Tibial nerve (tissue), 4 donors: ENCODE data around the gene TMPRSS11D. TPM values are rescaled to one million over a fixed set of nuclear protein-coding genes. Genes with fewer than 3 reads are reported as not detected.

ENCODE experiments used
- DNase-seq, 2 donors: peaks; one replicate each; pipeline ENCODE4 v3.0.0-alpha.2; 2019; ENCODE audit warnings: low spot score in 2 of 2
- H3K27ac ChIP-seq, 4 donors: fragments of 200-600 bp; sonication (generic) in 3 of 4; one replicate each; pipeline ENCODE4 v1.5.1; 2017 to 2019; ENCODE audit warnings: mild to moderate bottlenecking in 1 of 4
- H3K27me3 ChIP-seq, 2 donors: fragments of 200-600 bp; sonication (generic) in 1 of 2; one replicate each; pipeline versions ENCODE4 v1.5.1 to v1.6.0; 2017 to 2019
- H3K36me3 ChIP-seq, 3 donors: fragments of 200-600 bp; sonication (generic); one replicate each; pipeline ENCODE4 v1.5.1; 2018 to 2019
- H3K4me1 ChIP-seq, 4 donors: fragments of 200-600 bp; sonication (generic) in 3 of 4; one replicate each; pipeline ENCODE4 v1.5.1; 2017 to 2019
- H3K4me3 ChIP-seq, 4 donors: fragments of 200-600 bp; sonication (generic) in 3 of 4; one replicate each; pipeline ENCODE4 v1.5.1; 2017 to 2019; ENCODE audit warnings: mild to moderate bottlenecking in 1 of 4, moderate library complexity in 1 of 4
- H3K9me3 ChIP-seq, 4 donors: fragments of 200-600 bp; sonication (generic) in 3 of 4; one replicate each; pipeline ENCODE4 v1.5.1; 2017 to 2019
- EP300 ChIP-seq, 2 donors: sonication (generic); formaldehyde crosslinking; IDR thresholded peaks; one replicate each; pipeline ENCODE4 v1.6.1; 2017; ENCODE audit warnings: antibody characterized with exemption in 2 of 2, mild to moderate bottlenecking in 1 of 2
- POLR2A ChIP-seq, 2 donors: fragments of 450-650 bp; IDR thresholded peaks; one replicate each; pipeline ENCODE4 v1.6.1; 2017; ENCODE audit warnings: antibody characterized with exemption in 2 of 2, mild to moderate bottlenecking in 2 of 2, moderate library complexity in 2 of 2
- WGBS, 2 donors: methylation state at CpG; one replicate each; pipeline ENCODE4 v1.1.5; 2018; 5-methylcytosine and 5-hydroxymethylcytosine counted together
- total RNA-seq, 4 donors: library from RNA; depleted of rRNA; stranded (reverse); fragments of >200 nt; gene quantifications; one replicate each; pipeline ENCODE4 v1.1.0, GENCODE V29; 2016
- TF ChIP-seq, protein P1 (sequence below), 5 experiments: fragments of 200-600 bp in 3 of 5; fragments of 450-650 bp in 2 of 5; sonication (generic) in 3 of 5; IDR thresholded peaks; one replicate each; pipeline ENCODE4 v1.5.1; 2016 to 2019; ENCODE audit warnings: antibody characterized with exemption in 5 of 5, mild to moderate bottlenecking in 3 of 5, moderate library complexity in 2 of 5

Gene TMPRSS11D
- total RNA-seq, 4 donors from 2014 or later, result not detected

DNA sequence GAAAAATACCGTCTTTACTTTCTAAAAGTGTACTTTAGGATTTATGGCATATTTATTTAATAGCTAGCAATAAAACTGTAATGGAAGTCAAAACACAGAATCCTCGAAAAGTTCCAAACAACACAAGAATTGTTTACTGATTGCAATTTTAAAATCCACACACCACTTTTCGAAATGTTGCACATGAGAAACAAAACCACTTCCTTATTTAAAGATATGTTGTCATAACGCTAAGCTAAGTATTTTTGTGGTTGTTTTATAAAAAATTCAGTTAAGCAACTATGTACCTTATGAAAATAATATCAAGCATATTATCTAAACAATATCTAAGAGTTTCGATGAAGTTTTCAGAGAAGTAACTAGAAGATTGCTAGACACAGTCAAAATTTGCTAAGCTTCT lies 344 bp downstream of the TMPRSS11D start:
- 76 to 77% methylated on average over 5 of the region's 5 CpGs for WGBS, 2 donors
- H3K36me3 ChIP-seq, result no peaks in the 10 kb centered on the region
- no peaks in the 10 kb centered on the region for H3K9me3 ChIP-seq
- no peak for TF ChIP-seq EP300 (IDR thresholded peaks at IDR 0.05)
- no peak for DNase-seq
- no peaks in the 10 kb centered on the region for H3K27me3 ChIP-seq
- H3K27ac ChIP-seq, result no peak overlapping the region
- no peak overlapping the region for H3K4me3 ChIP-seq
- no peaks in the 10 kb centered on the region for H3K4me1 ChIP-seq

- H3K4me1 ChIP-seq, result no peaks in the 10 kb centered on the region
- no peak for DNase-seq
- H3K4me3 ChIP-seq, result no peak overlapping the region
- no peaks in the 10 kb centered on the region for H3K9me3 ChIP-seq
- no peak for TF ChIP-seq EP300 (IDR thresholded peaks at IDR 0.05)
- TF ChIP-seq, protein P1, sequence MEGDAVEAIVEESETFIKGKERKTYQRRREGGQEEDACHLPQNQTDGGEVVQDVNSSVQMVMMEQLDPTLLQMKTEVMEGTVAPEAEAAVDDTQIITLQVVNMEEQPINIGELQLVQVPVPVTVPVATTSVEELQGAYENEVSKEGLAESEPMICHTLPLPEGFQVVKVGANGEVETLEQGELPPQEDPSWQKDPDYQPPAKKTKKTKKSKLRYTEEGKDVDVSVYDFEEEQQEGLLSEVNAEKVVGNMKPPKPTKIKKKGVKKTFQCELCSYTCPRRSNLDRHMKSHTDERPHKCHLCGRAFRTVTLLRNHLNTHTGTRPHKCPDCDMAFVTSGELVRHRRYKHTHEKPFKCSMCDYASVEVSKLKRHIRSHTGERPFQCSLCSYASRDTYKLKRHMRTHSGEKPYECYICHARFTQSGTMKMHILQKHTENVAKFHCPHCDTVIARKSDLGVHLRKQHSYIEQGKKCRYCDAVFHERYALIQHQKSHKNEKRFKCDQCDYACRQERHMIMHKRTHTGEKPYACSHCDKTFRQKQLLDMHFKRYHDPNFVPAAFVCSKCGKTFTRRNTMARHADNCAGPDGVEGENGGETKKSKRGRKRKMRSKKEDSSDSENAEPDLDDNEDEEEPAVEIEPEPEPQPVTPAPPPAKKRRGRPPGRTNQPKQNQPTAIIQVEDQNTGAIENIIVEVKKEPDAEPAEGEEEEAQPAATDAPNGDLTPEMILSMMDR (IDR thresholded peaks at IDR 0.05), result no peak
- TF ChIP-seq POLR2A (IDR thresholded peaks at IDR 0.05), result no peak
- H3K27ac ChIP-seq, result no peak overlapping the region
- H3K36me3 ChIP-seq, result no peaks in the 10 kb centered on the region
- H3K27me3 ChIP-seq, result no peaks in the 10 kb centered on the region
- 48 to 61% methylated on average over 1 of the region's 1 CpG for WGBS, 2 donors
These were observed 2.8 kb downstream of the TMPRSS11D start for GRCh38 chr4:67880866-67881610.

DNA sequence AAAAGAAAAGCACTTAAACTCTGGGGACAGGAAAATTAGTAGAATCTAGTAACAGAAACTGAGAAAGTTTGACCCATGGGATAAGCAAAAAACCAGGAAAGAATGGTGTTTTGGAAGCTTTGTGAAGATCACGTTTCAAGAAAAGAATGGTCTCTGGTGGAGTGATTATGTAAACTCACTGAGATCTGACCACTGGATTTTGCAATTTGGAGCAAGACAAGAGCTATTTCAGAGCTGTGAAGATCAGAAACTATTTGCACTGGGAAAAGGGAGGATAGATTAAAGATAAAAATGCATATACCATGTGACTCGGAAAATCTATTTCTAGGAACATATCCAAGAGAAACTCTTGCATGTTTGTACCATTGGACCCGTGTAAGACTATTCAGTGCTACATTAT lies 4.3 kb downstream of the TMPRSS11D start:
- Histone ChIP-seq H3K9me3 (no peaks in the 10 kb centered on the region), H3K27ac (no peak overlapping the region), H3K4me1 (no peaks in the 10 kb centered on the region), H3K36me3 (no peaks in the 10 kb centered on the region), H3K27me3 (no peaks in the 10 kb centered on the region), H3K4me3 (no peak overlapping the region)
- no peak for DNase-seq
- TF ChIP-seq POLR2A (IDR thresholded peaks at IDR 0.05) (no peak), EP300 (IDR thresholded peaks at IDR 0.05) (no peak)
- TF ChIP-seq, protein P1 (IDR thresholded peaks at IDR 0.05), result no peak
- WGBS, 2 donors, result 76 to 78% methylated on average over 3 of the region's 3 CpGs

GRCh38 chr4:67877086-67877485 lies 6.7 kb downstream of the TMPRSS11D start:
- Histone ChIP-seq H3K27ac (no peak overlapping the region), H3K36me3 (no peaks in the 10 kb centered on the region), H3K27me3 (no peaks in the 10 kb centered on the region), H3K4me1 (no peaks in the 10 kb centered on the region), H3K4me3 (no peak overlapping the region), H3K9me3 (no peaks in the 10 kb centered on the region)
- WGBS, 2 donors, result 91 to 93% methylated on average over 3 of the region's 3 CpGs
- no peak for DNase-seq
- TF ChIP-seq, protein P1 (IDR thresholded peaks at IDR 0.05), result no peak
- no peak for TF ChIP-seq EP300 (IDR thresholded peaks at IDR 0.05)
- TF ChIP-seq POLR2A (IDR thresholded peaks at IDR 0.05), result no peak

- WGBS, 2 donors, result 32 to 37% methylated on average over 2 of the region's 2 CpGs
These were observed 8.8 kb downstream of the TMPRSS11D start for GRCh38 chr4:67874986-67875385.

More at GRCh38 chr4:67874986-67875385, 8.8 kb downstream of the TMPRSS11D start:
- Histone ChIP-seq H3K4me3 (no peak overlapping the region), H3K9me3 (no peaks in the 10 kb centered on the region), H3K27ac (no peak overlapping the region), H3K36me3 (no peaks in the 10 kb centered on the region), H3K27me3 (no peaks in the 10 kb centered on the region), H3K4me1 (no peaks in the 10 kb centered on the region)
- DNase-seq, result no peak
- TF ChIP-seq, protein P1 (IDR thresholded peaks at IDR 0.05), result no peak
- no peak for TF ChIP-seq POLR2A (IDR thresholded peaks at IDR 0.05)
- no peak for TF ChIP-seq EP300 (IDR thresholded peaks at IDR 0.05)
